ENCODE results near the gene SYNGR3.

- TF ChIP-seq EZH2 (IDR thresholded peaks at IDR 0.05) (no peak), POLR2AphosphoS5 (IDR thresholded peaks at IDR 0.05; ENCODE audit: borderline replicate concordance, low read depth, low read length) (no peak; the same call in 1 of the 2 replicates)
These were observed 28.1 kb upstream of the SYNGR3 start for GRCh38 chr16:1961651-1962067.
